Left lung (tissue), 10 donors: ENCODE measurements around the gene MTUS2. TPM values are rescaled to one million over a fixed set of nuclear protein-coding genes. Genes with fewer than 3 reads are reported as not detected.

Source experiments
- ATAC-seq: fragments of 200-7000 bp; cut with Tn5 transposase; one replicate; pipeline ENCODE4 v1.9.1; 2020; ENCODE audit warnings: moderate library complexity
- DNase-seq, 4 donors: peaks; one replicate each; pipeline ENCODE4 v3.0.0-alpha.2; 2013 to 2020
- H3K27ac ChIP-seq, 2 donors: fragments of 200-600 bp; sonication (generic) in 1 of 2; one replicate each; pipeline versions ENCODE4 v1.5.0 to v1.8.0; 2020 to 2021
- H3K27me3 ChIP-seq, 2 donors: fragments of 200-600 bp; sonication (generic) in 1 of 2; one replicate each; pipeline versions ENCODE4 v1.5.0 to v1.8.0; 2020 to 2021
- H3K36me3 ChIP-seq, 2 donors: fragments of 200-600 bp; sonication (generic) in 1 of 2; one replicate each; pipeline versions ENCODE4 v1.5.0 to v1.8.0; 2020 to 2021
- H3K4me1 ChIP-seq, 2 donors: fragments of 200-600 bp; one replicate each; pipeline ENCODE4 v1.8.0; 2021
- H3K4me3 ChIP-seq, 2 donors: fragments of 200-600 bp; sonication (generic) in 1 of 2; one replicate each; pipeline versions ENCODE4 v1.5.0 to v1.8.0; 2020 to 2021; ENCODE audit warnings: mild to moderate bottlenecking in 1 of 2
- H3K9me3 ChIP-seq, 2 donors: fragments of 200-600 bp; sonication (generic) in 1 of 2; one replicate each; pipeline versions ENCODE4 v1.5.0 to v1.8.0; 2020 to 2021
- CTCF ChIP-seq, 2 donors: fragments of 200-600 bp; sonication (generic) in 1 of 2; IDR thresholded peaks; one replicate each; pipeline versions ENCODE4 v1.5.0 to v1.8.0; 2021; ENCODE audit warnings: antibody characterized with exemption in 2 of 2
- intact Hi-C, 2 donors: fragments of 100-400 bp; cut with DNase I; formaldehyde crosslinking; loops; one replicate each; pipeline versions ENCODE4 v1.11.2 to v1.14.2; 2022
- polyA plus RNA-seq, 6 donors: library from polyadenylated mRNA; unstranded; fragments of 120-200 nt; gene quantifications; one replicate each; pipeline ENCODE4 v1.2.1, GENCODE V29; 2013; ENCODE audit not compliant: insufficient read length in 6 of 6
- total RNA-seq, 2 donors: library from RNA; stranded (reverse); fragmentation: NEBNext Ultra II Directional; extraction: Animal tissue kit (Norgen Biotek cat#: 25700); gene quantifications; one replicate each; pipeline ENCODE4 v1.2.1, GENCODE V29; 2021
- donor health status: DM: no; HTN: yes; CAD: no.
- donor health status: DM: no; HTN: no; CAD: no.

MTUS2 gene
- total and polyA plus RNA-seq, 8 donors: 0.21 to 0.92 (median 0.50) TPM

GRCh38 chr13:29109987-29110386 is 289.8 kb downstream of the MTUS2 start:
- Histone ChIP-seq H3K27me3 (no peaks in the 10 kb centered on the region), H3K4me1 (no peaks in the 10 kb centered on the region), H3K27ac (no peak overlapping the region), H3K4me3 (no peak overlapping the region), H3K36me3 (no peaks in the 10 kb centered on the region), H3K9me3 (no peaks in the 10 kb centered on the region)
- intact Hi-C loops: no loop called here
- no peak for TF ChIP-seq CTCF (IDR thresholded peaks at IDR 0.05)
- ATAC-seq: no peak
- DNase-seq: no peak

DNA sequence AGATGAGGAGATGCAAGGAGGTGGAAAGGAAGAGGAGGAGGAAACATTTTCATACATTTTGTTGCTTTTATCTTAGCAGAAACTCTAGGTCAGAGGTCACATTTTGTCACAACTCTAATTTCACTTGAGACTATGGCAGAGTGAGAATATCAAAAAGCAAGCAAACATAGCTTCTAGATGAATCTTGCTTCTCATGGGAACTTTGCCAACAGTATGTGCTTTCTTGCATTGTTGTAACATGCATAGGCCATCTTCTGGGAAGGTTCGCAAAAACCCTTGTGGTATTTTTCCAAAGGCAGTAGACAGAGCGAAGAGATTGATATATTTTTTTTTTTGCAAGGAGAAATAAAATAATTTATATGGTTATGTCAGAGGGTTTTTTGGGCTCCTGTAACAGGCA is 291.3 kb downstream of the MTUS2 start:
- no peak for ATAC-seq
- no peak for TF ChIP-seq CTCF (IDR thresholded peaks at IDR 0.05)
- no peaks in the 10 kb centered on the region for H3K36me3 ChIP-seq
- no peak for DNase-seq
- H3K4me1 ChIP-seq: no peaks in the 10 kb centered on the region
- no peak overlapping the region for H3K4me3 ChIP-seq
- no peak overlapping the region for H3K27ac ChIP-seq
- intact Hi-C loops: no loop called here
- H3K9me3 ChIP-seq: no peaks in the 10 kb centered on the region
- H3K27me3 ChIP-seq: no peaks in the 10 kb centered on the region

- DNase-seq (no peak), ATAC-seq (no peak)
- Histone ChIP-seq H3K36me3 (no peaks in the 10 kb centered on the region), H3K4me3 (no peak overlapping the region), H3K9me3 (no peaks in the 10 kb centered on the region), H3K27me3 (no peaks in the 10 kb centered on the region), H3K27ac (no peak overlapping the region), H3K4me1 (no peaks in the 10 kb centered on the region)
- TF ChIP-seq CTCF (IDR thresholded peaks at IDR 0.05): no peak
- intact Hi-C loops: no loop called here
These were observed 295.7 kb downstream of the MTUS2 start for GRCh38 chr13:29115842-29116241.

DNA sequence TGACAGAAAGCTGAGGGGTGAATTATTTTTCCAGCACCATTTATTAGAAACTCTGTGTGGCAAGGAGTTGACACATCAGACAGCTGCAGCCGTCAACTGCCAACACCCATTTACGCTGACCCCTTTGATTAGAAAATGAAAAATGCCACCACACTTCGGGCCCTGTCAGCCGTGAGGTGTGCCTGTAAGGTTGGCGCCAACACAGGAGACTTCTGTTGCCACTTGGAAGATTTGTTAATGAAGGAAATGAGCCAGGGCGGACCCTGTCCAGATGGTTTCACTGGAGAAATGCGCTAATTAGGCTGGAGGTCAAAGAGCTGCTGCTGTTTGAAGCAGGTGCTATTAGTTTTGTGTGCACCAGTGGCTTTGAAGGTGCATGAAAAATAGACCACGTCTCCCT is 297.5 kb downstream of the MTUS2 start:
- no peak for ATAC-seq

GRCh38 chr13:29118471-29118870 is 298.3 kb downstream of the MTUS2 start:
- Histone ChIP-seq H3K9me3 (no peaks in the 10 kb centered on the region), H3K4me1 (no peaks in the 10 kb centered on the region), H3K36me3 (no peaks in the 10 kb centered on the region), H3K27ac (no peak overlapping the region), H3K27me3 (no peaks in the 10 kb centered on the region), H3K4me3 (no peak overlapping the region)
- ATAC-seq (no peak), DNase-seq (no peak)
- intact Hi-C loops: no loop called here
- TF ChIP-seq CTCF (IDR thresholded peaks at IDR 0.05): no peak

More for the DNA sequence above, 297.5 kb downstream of the MTUS2 start:
- Histone ChIP-seq H3K9me3 (no peaks in the 10 kb centered on the region), H3K27ac (no peak overlapping the region), H3K4me1 (no peaks in the 10 kb centered on the region), H3K36me3 (no peaks in the 10 kb centered on the region), H3K27me3 (no peaks in the 10 kb centered on the region), H3K4me3 (no peak overlapping the region)
- intact Hi-C loops: no loop called here
- DNase-seq: no peak
- TF ChIP-seq CTCF (IDR thresholded peaks at IDR 0.05): no peak
